GM23248 (cell line): ENCODE data around the gene SDHD. TPM values are rescaled to one million over a fixed set of nuclear protein-coding genes. Genes with fewer than 3 reads are reported as not detected.

Experiments used
- DNase-seq: peaks from one replicate; pipeline ENCODE4 v3.0.0-alpha.2; 2015
- H2AFZ ChIP-seq: fragments of 200-600 bp; sonication (generic); 2 replicates; pipeline ENCODE4 v1.6.1; 2016; ENCODE audit warnings: antibody characterized with exemption
- H3F3A ChIP-seq: fragments of 200-600 bp; sonication (generic); 2 replicates; pipeline ENCODE4 v1.6.1; 2016; ENCODE audit warnings: mild to moderate bottlenecking, antibody characterized with exemption, mixed run types; ENCODE audit not compliant: insufficient read depth
- H3K27ac ChIP-seq: fragments of 200-600 bp; sonication (generic); 2 replicates; pipeline ENCODE4 v1.5.1; 2016; ENCODE audit warnings: mild to moderate bottlenecking
- H3K27me3 ChIP-seq: fragments of 200-600 bp; sonication (generic); replicated peaks from 2 replicates; pipeline ENCODE4 v1.6.1; 2016; ENCODE audit warnings: mild to moderate bottlenecking; ENCODE audit not compliant: insufficient read depth
- H3K36me3 ChIP-seq: fragments of 200-600 bp; sonication (generic); 2 replicates; pipeline ENCODE4 v1.6.1; 2016; ENCODE audit warnings: low read depth, mild to moderate bottlenecking
- H3K4me1 ChIP-seq: fragments of 200-600 bp; sonication (generic); 2 replicates; pipeline ENCODE4 v1.6.1; 2016; ENCODE audit warnings: mild to moderate bottlenecking; ENCODE audit not compliant: insufficient read depth
- H3K4me2 ChIP-seq: fragments of 200-600 bp; sonication (generic); one replicate; pipeline ENCODE4 v1.6.1; 2016; ENCODE audit warnings: mild to moderate bottlenecking; ENCODE audit not compliant: unreplicated experiment
- H3K4me3 ChIP-seq: fragments of 200-600 bp; sonication (generic); 2 replicates; pipeline ENCODE4 v1.5.1; 2016; ENCODE audit warnings: mild to moderate bottlenecking
- H3K79me2 ChIP-seq: fragments of 200-600 bp; sonication (generic); 2 replicates; pipeline ENCODE4 v1.6.1; 2016; ENCODE audit warnings: mild to moderate bottlenecking; ENCODE audit not compliant: insufficient read depth
- H3K9ac ChIP-seq: fragments of 200-600 bp; sonication (generic); 2 replicates; pipeline ENCODE4 v1.6.1; 2016; ENCODE audit warnings: mild to moderate bottlenecking
- H3K9me2 ChIP-seq: fragments of 200-600 bp; sonication (generic); 2 replicates; pipeline ENCODE4 v1.6.1; 2016; ENCODE audit warnings: mixed run types, mild to moderate bottlenecking, moderate library complexity; ENCODE audit not compliant: insufficient read depth
- H3K9me3 ChIP-seq: fragments of 200-600 bp; sonication (generic); one replicate; pipeline ENCODE4 v1.6.1; 2017; ENCODE audit warnings: low read depth
- H4K20me1 ChIP-seq: fragments of 200-600 bp; sonication (generic); 2 replicates; pipeline ENCODE4 v1.6.0; 2016; ENCODE audit not compliant: insufficient read depth
- EZH2 ChIP-seq: fragments of 200-600 bp; sonication (generic); IDR thresholded peaks from 2 replicates; pipeline ENCODE4 v1.6.1; 2018; ENCODE audit warnings: antibody characterized with exemption, mild to moderate bottlenecking; ENCODE audit not compliant: insufficient read depth, poor library complexity, severe bottlenecking
- EZH2phosphoT487 ChIP-seq: fragments of 200-600 bp; sonication (generic); IDR thresholded peaks from 2 replicates; pipeline ENCODE4 v1.6.1; 2018; ENCODE audit warnings: antibody characterized with exemption, moderate library complexity, mild to moderate bottlenecking, low read depth; ENCODE audit not compliant: insufficient read depth
- WGBS, 2 experiments: methylation state at CpG; one replicate each; pipeline ENCODE4 v1.1.6; 2015 to 2017; ENCODE audit warnings: low lambda C conversion rate in 2 of 2, low coverage in 1 of 2; ENCODE audit errors: missing lambda C conversion rate in 2 of 2; 5-methylcytosine and 5-hydroxymethylcytosine counted together
- in situ Hi-C: fragments of 300-500 bp; cut with MboI; formaldehyde crosslinking; loops from 2 replicates; pipeline ENCODE4 v1.15.0; 2020
- polyA plus RNA-seq: library from polyadenylated mRNA; unstranded; fragments of >200 nt; fragmentation: Nextera tagmentation; extraction: Ambion mirVana; gene quantifications from 2 replicates; pipeline ENCODE4 v1.2.1, GENCODE V29; 2016
- total RNA-seq: library from RNA; depleted of rRNA; stranded (reverse); fragments of >200 nt; shearing (Covaris generic); gene quantifications from 2 replicates; pipeline ENCODE4 v1.2.3, GENCODE V29; 2014

The SDHD gene
- total and polyA plus RNA-seq, 2 experiments from 2014 or later, result 108 to 186 TPM

DNA sequence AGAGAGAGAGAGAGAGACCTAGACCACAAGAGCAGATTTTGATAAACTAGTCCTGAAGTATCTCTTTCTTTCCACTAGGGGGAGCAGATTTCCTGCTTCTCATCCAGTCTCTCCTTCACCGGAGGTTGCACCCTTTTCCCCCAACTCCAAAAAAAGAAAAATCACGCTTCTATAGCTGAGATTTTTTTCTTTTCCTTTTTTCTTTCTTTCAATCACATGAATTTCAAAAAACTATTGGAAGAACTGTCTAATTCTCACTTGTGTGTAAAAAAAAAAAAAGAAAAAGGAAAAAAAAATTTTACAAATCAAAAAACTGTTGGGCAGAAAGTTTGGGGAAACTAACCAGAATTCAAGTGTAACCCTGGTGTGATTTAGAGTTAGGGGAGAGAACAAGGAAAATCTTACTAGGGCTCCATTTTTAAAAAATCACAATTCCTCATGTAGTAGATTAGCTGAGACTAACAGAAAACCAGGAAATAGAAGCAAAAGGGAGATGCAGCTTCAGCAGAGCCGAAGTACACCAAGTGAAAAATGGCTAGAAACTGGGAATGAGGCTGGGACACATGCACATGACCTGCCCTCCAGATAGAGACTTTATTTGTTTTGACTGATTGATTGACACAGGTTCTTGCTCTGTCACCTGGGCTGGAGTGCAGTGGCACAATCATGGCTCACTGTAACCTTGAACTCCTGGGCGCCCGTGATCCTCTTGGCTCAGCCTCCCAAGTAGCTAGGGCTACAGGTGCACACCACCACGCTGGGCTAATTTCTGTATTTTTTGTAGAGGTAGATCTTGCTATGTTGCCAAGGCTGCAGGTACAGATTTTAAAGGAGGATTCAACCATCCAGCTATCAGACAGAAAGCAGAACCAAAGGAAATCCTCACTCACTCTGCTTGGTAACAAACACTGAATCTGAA, 27.1 kb downstream of the SDHD start:
- Histone ChIP-seq H3K9me3 (no peaks in the 10 kb centered on the region), H3K4me2 (peak overlapping the region; percentile 52), H2AFZ (peak overlapping the region; percentile 34; the same call in 1 of the 2 replicates), H4K20me1 (no peaks in the 10 kb centered on the region), H3K27ac (no peak overlapping the region), H3K79me2 (no peaks in the 10 kb centered on the region), H3K4me3 (no peak overlapping the region), H3K9ac (peak overlapping the region; percentile 23; the same call in 1 of the 2 replicates), H3F3A (no peaks in the 10 kb centered on the region), H3K4me1 (peaks cover 3% of the 10 kb centered on the region; the same call in 1 of the 2 replicates), H3K27me3 (no peaks in the 10 kb centered on the region), H3K36me3 (no peaks in the 10 kb centered on the region), H3K9me2 (no peaks in the 10 kb centered on the region)
- WGBS, 2 experiments, result 65 to 69% methylated on average over 6 of the region's 6 CpGs
- in situ Hi-C loops, result no loop called here
- TF ChIP-seq EZH2 (no peak), EZH2phosphoT487 (no peak)
- DNase-seq, result peak; percentile 80

GRCh38 chr11:112114460-112114859, 27.8 kb downstream of the SDHD start:
- Histone ChIP-seq H3K27me3 (no peaks in the 10 kb centered on the region), H3K9ac (no peak overlapping the region), H3K4me2 (no peak overlapping the region), H3K4me1 (peaks cover 6% of the 10 kb centered on the region), H2AFZ (no peak overlapping the region), H3K4me3 (no peak overlapping the region), H3F3A (peaks cover 3% of the 10 kb centered on the region; the same call in 1 of the 2 replicates), H3K79me2 (no peaks in the 10 kb centered on the region), H3K9me3 (no peaks in the 10 kb centered on the region), H3K9me2 (no peaks in the 10 kb centered on the region), H3K36me3 (no peaks in the 10 kb centered on the region), H3K27ac (no peak overlapping the region), H4K20me1 (no peaks in the 10 kb centered on the region)
- 80 to 97% methylated on average over 2 of the region's 2 CpGs for WGBS, 2 experiments
- DNase-seq, result no peak
- in situ Hi-C loops, result no loop called here
- no peak for TF ChIP-seq EZH2phosphoT487
- no peak for TF ChIP-seq EZH2

DNA sequence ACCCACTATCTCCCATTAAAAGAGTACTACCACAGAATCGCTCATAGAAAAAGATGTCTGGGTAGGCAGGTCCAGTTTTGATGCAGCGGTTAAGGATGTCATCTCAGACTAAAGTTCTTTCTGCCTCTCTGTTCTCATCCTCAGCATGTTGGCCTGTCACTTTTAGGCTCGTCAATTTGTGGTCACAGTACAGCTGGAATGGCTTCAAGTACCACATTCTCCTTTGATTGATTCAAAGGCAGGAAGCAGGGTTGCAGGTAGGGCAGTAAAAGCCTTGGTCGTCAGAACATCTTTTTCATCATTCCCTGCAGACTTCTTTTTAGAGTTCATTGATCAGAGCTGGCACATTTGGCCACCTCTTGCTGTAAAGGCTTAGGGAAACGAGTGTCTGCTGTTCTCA, 28.7 kb downstream of the SDHD start:
- in situ Hi-C loops, result no loop called here
- no peak overlapping the region for H3K4me3 ChIP-seq
- no peaks in the 10 kb centered on the region for H3K79me2 ChIP-seq

GRCh38 chr11:112118176-112118575, 31.5 kb downstream of the SDHD start:
- Histone ChIP-seq H3K4me2 (no peak overlapping the region), H3K27me3 (no peaks in the 10 kb centered on the region), H3K36me3 (no peaks in the 10 kb centered on the region), H2AFZ (no peak overlapping the region), H3F3A (peaks cover 21% of the 10 kb centered on the region), H3K27ac (no peak overlapping the region), H3K4me1 (peaks cover 19% of the 10 kb centered on the region), H3K9me2 (no peaks in the 10 kb centered on the region), H3K4me3 (no peak overlapping the region), H4K20me1 (no peaks in the 10 kb centered on the region), H3K9ac (no peak overlapping the region), H3K79me2 (no peaks in the 10 kb centered on the region), H3K9me3 (no peaks in the 10 kb centered on the region)
- TF ChIP-seq EZH2phosphoT487 (no peak), EZH2 (no peak)
- in situ Hi-C loops, result no loop called here
- 93 to 100% methylated on average over 2 of the region's 2 CpGs for WGBS, 2 experiments
- DNase-seq, result no peak

More for the DNA sequence above, 28.7 kb downstream of the SDHD start:
- Histone ChIP-seq H3K4me2 (no peak overlapping the region), H4K20me1 (no peaks in the 10 kb centered on the region), H3F3A (peaks cover 11% of the 10 kb centered on the region), H3K36me3 (no peaks in the 10 kb centered on the region), H3K9me3 (no peaks in the 10 kb centered on the region), H3K9me2 (no peaks in the 10 kb centered on the region), H3K4me1 (peaks cover 14% of the 10 kb centered on the region), H3K9ac (no peak overlapping the region), H2AFZ (no peak overlapping the region), H3K27ac (no peak overlapping the region), H3K27me3 (no peaks in the 10 kb centered on the region)
- WGBS, 2 experiments, result 83 to 84% methylated on average over 5 of the region's 5 CpGs
- TF ChIP-seq EZH2, result no peak
- DNase-seq, result no peak
